NCI-H345 treated with DMSO at 0.1 percent for 48 hours (cell line): ENCODE measurements around the gene IGFBP6.
"Not testable (repeated sequence)": the region's sequence is repeated elsewhere in the genome, so short reads cannot be mapped to it uniquely, and the experiment has no call there.

Source experiments
- DNase-seq: peaks from one replicate; lab custom pipeline; 2025; ENCODE audit not compliant: unreplicated experiment; lab: John Stamatoyannopoulos, UW

The IGFBP6 gene

DNA sequence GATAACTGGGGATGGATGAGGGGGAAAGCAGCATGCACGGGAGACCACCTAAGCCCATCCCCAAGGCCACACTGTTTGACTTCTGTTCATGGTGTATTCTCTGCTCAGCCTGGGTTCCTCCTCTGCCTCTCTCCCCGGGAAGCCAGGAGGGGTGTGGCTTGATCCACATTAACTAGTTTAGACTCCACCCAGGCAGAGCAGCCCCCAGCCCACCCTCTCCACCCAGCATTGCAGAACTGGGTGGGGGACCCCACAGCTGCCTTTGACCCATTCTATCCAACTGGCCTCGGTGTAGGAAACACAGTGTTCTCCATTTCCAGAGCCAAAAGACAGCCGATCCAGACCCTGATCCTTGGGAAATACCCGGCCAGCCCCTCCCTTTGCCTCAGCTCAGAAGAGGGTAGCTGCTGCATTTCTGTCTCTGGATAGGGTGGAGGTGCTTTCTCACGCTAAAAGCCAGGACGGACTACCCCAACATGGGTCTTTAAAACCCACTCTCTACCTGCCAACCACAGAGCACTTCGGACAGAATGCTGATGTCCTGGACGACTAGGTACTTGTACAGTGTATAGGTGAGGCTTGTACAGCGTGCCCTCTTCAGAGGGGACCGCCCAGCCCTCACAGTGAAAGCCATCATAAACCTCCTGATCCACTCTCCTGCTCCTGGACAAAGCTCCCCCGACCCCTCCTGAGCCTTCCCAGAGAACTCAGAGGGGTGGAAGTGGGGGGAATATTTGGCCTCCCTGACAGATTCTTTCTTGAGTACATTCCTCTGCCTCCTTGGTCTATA, 27.7 kb upstream of the IGFBP6 start:
- no peak for DNase-seq

DNA sequence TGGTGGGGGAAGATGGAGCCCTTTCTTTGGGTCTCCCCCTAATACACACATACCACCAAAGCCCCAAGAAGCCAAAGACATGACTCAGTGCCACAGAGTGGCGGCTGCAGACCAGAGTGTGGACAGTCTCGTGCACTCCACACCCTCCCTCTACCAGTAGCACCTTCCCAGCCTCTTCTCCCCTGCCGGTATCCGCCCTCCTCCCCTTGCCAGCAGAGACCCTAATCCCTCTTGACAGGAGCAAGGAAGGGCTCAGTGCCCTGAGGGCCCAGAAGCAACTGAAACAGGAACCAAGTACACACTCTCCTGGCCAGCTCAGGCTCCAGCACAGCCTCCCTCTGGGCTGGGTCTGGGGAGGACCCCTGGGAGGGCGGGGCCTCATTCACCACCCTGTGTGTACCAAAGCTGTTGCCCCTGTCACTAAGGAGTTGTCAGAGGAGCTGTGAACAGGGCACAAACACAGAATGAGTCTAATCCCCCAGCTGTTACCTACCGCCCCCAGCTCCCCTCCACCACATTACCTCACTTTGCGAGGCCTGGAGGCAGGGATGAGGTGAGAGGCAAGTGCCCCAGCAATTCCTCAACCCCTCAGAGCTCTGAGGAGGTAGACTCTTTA, 26.5 kb upstream of the IGFBP6 start:
- DNase-seq: no peak

DNA sequence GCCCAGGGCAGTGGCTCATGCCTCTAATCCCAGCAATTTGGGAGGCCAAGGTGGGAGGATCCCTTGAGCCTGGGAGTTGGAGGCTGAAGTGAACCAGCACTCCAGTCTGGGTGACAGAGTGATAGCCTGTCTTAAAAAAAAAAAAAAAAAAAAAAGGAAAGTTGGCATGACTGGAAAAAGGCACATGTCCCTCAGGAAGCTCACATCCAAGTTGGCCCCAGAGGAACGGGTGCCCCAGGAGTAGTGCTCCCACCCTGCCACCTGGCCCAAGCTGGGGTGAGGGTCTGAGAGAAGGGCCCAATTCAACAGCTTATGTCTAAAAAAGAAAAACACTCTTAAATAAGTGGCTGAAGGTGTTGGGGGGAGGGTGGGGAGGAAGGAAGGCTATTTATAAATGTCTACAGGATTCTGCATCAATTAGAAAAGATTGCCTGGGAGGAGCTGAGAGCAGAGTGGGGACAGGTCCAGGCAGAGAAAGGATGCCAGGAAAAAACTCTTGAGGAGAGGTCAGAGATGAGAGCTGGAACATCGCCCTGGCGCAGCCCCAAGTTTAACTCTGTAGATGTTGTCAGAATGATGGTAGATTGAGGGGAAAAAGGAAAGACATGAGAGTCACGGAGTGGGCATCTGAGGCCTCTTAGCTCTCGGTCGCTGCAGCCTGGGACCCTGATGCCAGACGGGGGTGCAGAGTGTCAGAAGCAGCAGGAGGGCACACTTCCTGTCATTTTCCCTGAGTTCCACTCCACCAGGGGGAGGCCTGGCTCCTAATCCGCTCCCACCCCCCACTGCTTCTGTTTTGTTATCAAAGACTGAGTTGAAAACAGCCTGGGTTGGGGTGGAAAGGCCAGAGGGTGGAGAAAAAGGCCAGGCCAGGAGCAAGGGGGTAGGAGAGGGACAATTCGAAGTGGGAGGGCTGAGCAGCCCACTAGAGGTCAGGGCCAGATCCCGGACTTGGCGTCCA, 25.6 kb upstream of the IGFBP6 start:
- no peak for DNase-seq

DNA sequence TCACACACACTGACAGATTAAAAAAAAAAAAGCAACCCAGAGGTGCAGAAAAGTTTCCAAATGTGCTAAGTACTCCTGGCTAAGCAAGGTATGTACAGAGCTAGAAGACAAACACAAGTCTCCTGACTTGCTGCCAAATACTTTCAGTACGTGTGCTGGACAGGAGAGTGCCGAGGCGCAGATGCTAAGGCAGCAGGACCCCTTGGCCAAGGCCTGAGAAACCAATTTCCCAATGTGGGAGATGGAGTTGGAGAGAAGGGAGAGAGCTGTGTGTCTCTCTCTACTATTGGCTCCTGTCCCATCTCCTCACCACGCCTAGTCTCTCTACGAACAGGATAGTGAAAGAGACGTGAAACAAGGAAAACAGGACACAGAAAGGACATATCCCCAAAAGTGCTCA, 23.6 kb upstream of the IGFBP6 start:
- no peak for DNase-seq

DNA sequence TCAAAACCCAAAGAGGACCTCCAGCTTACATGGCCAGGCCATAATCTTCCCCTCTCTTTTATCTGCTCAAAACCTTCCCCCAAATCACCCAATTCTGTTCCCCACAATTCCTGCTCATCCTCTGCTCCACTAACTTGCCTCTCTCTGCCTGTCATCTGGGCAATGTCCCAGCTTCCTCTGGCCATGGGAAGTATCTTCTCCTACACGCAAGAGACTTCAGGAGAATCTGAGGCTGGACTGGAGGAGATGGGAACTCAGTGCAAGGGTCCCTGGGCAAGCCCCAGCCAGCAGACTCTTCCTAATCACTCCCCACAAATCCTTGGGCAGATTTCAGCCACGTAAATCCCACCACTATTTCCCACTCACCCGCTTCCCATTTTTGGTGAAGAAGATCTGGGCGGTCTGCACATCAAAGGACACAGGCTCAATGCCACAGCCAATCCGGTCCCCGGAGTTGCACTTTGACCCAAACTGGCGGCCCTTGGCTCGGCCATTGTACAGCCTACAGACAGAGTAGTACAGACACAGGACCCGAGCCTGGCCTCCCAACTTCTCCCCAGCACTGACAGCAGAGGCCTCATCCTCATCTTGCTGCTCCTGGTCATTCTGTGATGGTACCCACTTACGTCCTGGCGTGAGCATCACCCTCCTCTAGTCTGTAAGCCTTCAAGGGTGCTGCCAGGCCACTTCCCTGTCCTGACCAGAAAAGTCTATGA, 23.0 kb upstream of the IGFBP6 start:
- DNase-seq: no peak

DNA sequence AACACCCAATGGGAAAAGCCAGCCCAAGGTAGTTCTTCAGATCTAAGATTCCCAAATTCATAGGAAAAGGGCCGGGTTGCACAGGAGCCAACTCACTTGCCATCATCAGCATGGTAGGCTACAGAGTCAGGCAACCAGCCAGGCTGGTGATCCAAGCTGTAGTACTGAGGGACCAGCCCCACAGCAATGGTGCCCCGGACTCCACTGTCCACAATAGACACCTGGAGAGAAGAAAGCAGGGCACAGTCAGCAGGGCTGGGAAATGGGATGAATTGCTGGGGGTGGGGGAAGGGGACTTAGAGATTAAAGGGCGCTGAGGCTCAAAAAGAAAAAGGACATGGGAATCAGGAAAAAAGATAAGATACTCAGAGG, 22.5 kb upstream of the IGFBP6 start:
- no peak for DNase-seq

DNA sequence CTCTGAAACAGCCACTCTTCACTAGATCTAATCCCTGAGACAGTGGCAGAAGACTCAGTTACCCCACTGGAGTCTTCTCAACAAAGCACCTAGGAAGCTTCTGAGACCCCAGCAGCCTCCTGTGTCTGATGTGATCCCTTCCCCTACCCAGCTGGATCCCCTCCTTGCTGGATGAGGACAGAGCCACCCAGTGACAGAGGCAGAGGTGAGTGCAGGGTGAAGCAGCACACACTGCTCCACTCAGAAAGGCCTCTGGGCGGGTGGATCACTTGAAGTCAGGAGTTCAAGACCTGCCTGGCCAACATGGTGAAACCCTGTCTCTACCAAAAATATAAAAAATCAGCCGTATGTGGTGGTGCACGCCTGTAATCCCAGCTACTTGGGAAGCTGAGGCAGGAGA, 21.0 kb upstream of the IGFBP6 start:
- DNase-seq: no peak

DNA sequence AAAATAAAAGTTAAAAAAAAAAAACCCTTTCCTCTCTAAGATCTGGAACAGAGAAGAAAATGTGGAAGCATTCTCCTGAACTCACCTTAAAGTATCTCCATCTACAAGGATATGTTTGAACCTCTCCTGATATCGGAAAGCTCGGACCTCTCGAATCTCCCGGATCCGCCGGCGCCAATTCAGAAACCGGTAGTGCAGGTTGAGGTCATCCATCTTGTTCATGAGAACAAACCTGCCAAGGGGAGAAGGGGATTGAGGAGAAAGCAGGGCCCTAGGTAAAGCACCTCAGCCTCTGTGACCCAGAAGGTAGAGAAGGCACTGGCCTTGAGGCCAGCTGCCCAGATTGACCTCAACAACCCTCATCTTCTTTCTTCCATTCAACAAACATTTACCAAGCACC, 20.4 kb upstream of the IGFBP6 start:
- no peak for DNase-seq

DNA sequence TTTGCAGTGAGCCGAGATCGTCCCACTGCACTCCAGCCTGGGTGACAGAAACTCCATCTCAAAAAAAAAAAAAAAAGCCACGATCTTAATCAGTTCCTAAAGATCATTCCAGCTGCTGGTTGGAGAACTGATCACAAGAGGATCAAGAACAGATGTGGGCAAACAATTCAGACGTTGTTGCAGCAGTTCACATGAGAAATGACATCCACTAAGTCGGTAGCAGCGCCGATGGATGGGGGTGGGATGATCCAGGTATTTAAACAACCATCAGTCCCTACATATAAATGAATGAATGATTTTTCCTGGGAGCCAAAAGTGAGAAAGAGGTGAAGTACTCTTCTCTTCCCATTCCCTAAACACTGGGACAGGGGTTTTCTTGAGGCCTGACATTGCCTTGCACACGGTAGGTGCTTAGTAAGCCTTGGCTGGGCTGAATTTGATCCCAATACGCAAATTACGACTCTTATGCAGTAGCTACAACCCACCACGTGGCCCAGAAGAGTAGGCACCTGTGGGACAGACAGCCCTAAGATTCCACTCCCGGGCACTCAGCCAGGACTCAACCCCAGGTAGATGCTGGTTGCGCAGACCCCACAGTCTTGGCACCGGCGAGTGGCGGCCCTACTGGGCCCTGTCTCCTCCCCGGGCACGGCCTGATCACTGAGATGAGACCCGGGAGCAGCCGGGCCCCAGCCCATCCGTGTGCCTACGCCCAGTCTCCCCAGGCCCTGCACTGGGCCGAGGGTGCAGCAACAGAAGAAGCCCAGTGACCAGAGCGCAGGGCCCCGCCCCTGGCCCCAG, 18.8 kb upstream of the IGFBP6 start:
- DNase-seq: peak; percentile 62

DNA sequence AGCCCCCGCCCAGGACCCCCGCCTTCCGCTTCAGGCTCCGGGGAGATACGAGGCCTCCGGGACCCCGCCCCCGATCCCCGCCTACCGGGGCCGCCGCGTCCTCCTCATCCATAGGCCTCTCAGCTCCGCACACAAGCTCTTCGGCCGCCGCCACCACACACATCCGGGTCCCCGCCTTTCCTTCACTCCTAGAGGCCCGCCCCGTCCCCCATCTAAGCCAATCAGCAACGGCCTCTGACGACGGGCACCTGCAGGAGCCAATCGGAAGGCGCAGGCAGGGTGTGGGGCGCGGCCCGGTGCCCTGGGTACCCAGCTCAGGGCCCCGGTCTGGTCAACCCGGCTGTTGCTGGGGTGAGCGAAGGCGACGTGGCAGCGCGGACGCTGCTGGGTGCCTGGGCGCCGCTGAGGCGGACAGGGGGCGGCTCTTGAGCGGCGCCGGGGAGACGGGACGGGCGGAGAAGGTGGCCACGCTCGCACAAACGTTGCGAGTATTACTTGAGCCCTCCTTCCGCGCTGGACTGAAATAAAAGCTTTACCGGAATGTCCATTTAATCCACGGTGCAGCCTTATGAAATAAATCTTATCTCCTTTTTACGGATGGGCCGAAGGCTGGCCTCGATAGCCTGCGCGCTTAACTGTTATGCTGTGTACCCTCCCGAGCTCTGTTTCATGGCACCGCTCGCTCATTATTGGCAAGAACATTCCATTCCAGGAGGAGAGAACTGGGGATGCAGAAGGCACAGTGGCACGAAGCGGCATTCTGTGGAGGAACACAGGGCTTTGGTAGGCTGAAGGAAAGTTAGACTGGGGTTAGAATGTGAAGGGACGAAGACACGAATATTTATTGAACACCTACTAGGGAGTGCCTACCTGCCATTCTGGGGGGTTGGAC, 18.0 kb upstream of the IGFBP6 start, which contains the start of gene SPRYD3:
Gene SPRYD3 (minus strand): TSS at position 165 of the 892 bp plus-strand sequence. CDS start 57 bp downstream, at position 108.
- DNase-seq: peak; percentile 87

DNA sequence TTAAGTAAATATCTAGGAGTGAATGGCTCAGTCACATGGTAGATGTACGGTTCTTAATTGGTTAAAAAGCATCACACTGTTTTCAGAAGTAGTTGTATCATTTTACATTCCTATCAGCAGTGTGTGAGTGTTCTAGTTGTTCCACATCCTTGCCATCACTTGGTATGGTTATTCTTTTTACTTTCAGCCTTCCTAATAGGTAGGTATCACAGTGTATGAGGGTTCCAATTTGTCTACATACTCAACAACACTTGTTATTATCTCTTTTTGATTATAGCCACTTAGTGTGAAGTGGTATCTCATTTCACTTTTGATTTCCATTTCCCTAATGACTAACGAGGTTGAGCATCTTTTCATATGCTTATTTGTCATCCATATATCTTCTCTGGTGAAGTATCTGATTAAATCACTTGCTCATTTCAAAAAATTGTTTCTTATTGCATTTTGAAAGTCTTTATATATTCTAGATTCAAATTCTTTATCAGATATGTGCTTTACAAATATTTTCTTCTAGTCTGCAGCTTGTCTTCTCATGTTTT, 14.8 kb upstream of the IGFBP6 start:
- DNase-seq: no peak

DNA sequence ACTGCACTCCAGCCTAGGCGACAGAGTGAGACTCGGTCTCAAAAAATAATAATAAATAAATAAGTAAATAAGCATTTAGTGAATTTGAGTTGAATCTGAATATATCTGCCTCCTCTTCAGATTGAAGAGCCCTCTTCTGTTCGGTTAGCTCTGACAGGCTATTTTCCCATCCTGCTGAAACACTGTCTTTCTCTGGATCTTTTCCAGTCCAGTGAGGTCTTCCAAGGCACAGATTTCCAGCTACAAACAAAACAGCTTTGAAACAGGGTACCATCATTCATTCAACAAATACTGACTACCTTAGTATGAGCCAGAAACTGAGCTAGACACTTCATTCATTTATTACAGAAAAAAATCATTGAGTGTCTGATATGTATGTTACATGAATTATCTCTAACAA, 11.1 kb upstream of the IGFBP6 start:
- DNase-seq: no peak

DNA sequence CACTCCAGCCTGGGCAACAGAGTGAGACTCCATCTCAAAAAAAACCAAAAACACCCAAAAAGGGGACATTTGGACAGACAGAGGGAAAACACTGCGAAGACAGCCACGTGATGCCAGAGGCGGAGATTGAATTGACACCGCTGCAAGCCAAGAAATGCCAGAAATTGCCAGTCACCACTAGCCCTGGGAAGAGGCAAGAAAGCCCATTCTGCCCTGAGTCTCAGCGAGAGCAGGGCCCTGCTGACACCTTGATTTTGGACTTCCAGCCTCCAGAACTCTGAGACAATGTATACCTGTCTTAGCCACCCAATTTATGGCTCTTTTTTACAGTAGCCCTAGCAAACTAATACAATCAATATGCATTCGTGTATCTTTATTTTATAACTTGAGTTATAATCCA, 7.4 kb upstream of the IGFBP6 start:
- DNase-seq: no peak

DNA sequence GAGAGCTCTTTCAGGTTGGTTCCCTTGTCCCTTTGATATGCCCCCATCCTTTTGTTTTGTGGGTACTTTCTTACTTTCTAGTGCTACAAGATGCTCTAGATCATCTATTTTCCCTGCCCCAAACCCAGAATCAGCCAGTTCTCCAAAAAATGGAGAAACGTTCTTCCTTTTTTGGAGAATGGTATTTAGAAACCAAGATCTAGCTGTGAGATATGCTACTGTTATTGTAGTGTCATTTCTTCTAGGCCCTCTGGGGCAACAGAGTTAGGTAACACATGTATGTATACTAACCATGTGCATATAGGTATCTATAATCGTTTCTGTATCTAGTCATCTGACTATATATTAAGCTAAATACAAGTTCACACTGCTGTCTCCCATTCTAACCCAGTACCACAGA, 6.9 kb upstream of the IGFBP6 start:
- DNase-seq: no peak

DNA sequence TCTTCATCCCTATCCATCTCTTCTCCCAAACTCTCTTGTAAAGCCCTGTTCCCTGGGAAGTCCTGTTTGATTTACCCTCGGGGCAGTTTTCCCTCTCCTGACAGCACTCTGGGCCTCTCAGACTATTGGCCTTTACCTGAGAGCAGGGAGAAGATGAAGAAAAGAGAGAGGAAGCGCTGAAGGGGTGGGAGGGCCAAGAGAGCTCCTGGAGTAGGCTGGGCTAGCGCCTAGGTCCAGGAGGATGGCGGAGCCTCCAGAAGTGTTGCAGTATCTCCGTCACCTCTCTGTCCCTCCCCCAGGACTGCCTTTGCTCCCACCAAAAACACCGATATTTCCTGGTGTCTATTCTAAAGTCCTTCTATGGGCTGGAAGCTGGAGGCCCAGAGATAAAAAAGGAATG, 5.7 kb upstream of the IGFBP6 start:
- no peak for DNase-seq

DNA sequence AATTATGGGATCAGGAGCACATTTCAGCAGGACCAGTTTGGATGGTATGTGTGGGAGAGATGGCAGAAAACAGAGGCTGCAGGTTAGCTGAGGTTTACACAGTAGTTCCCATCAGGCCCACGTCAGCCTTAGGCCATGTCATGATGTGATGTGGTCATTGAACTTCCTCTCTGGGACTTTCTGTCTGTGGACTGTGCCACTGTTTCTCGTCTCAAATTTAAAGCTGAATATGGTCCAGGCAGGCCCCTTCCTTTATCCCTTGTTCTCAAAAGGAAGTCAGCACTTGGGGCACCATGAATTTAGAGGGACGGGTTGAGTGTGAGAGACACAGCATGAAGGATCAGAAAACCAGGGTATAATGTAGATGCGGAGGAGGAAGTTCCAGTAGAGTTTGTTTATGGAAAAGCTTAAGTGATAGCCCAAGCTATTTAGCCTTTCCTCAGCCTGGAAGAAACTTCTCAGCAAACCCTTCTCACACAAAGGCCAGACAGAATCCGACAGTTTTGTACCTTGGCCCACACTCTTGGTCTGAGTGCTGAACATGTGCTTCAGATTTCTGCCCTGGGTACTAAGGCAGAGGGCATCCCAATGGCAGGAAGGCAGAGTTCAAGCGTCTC, 3.6 kb upstream of the IGFBP6 start:
- no peak for DNase-seq

DNA sequence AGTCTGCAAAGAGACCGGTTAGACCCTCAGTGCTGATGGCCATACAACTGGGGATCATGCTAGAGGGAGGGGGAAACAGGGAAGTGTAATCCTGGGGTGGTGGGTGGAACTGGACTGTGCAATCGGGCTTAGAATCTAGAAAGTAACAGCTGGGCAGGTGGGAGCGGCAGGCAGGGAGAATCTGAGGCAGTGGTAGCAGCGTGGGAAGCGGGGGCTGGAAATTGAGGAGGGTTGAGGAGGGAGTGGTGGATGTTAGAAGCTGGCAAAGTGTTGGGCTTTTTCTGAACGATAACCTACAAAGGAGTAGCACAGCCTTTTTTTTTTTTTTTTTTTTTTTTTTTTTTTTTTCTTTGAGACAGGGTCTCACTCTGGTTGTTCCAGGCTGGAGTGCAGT, 3.1 kb upstream of the IGFBP6 start:
- no peak for DNase-seq

DNA sequence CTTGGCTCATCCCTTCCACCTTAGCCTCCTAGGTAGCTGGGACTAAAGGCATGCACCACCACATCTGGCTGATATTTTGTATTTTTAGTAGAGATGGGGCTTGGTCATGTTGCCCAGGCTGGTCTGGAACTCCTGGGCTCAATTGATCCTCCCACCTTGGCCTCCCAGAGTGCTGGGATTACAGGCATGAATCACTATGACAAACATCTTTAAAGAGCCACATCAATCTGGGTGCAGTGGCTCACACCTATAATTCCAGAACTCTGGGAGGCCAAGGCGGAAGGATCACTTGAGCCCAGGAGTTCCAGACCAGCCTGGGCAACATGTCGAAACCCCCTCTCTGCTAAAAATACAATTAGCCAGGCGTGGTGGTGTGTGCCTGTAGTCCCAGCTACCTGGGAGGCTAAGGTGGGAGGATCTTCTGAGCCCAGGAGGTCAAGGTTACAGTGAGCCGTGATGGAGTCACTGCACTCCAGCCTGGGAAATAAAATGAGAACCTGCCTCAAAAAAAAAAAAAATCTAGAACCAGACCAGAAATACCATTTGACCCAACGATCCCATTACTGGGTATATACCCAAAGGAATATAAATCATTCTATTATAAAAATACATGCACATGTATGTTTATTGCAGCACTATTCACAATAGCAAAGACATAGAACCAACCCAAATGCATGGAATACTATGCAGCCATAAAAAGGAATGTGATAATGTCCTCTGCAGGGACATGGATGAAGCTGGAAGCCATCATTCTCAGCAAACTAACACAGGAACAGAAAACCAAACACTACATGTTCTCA, 2.5 kb upstream of the IGFBP6 start:
- DNase-seq: not testable (repeated sequence)
